CD14-positive monocyte (primary cell): ENCODE measurements around the gene EIF2AK2. TPM values are rescaled to one million over a fixed set of nuclear protein-coding genes. Genes with fewer than 3 reads are reported as not detected.

Source experiments
- DNase-seq, 3 donors: peaks; one replicate each; pipeline ENCODE4 v3.0.0-alpha.2; 2011 to 2022
- H2AFZ ChIP-seq: 2 replicates; pipeline ENCODE4 v1.6.0; 2012; ENCODE audit warnings: mild to moderate bottlenecking, low read depth, low read length, inconsistent platforms; ENCODE audit not compliant: insufficient read depth, poor library complexity, severe bottlenecking
- H3K27ac ChIP-seq, 2 donors: 1 replicate in 1 of 2; 2 replicates in 1 of 2; pipeline ENCODE4 v1.5.1; 2012 to 2013; ENCODE audit warnings: low read length in 2 of 2, control low read depth in 1 of 2, inconsistent platforms in 1 of 2, low read depth in 1 of 2, mild to moderate bottlenecking in 1 of 2
- H3K27me3 ChIP-seq, 2 donors: one replicate each; pipeline versions ENCODE4 v1.6.0 to v1.6.1; 2011 to 2013; ENCODE audit warnings: low read length in 2 of 2; ENCODE audit not compliant: control insufficient read depth in 2 of 2, insufficient read depth in 2 of 2
- H3K36me3 ChIP-seq, 2 donors: replicated peaks in 1 of 2; 1 replicate in 1 of 2; 2 replicates in 1 of 2; pipeline versions ENCODE4 v1.5.1 to v1.6.1; 2012 to 2013; ENCODE audit warnings: low read length in 2 of 2, control low read depth in 1 of 2, inconsistent platforms in 1 of 2, mild to moderate bottlenecking in 1 of 2; ENCODE audit not compliant: insufficient read depth in 2 of 2, control insufficient read depth in 1 of 2
- H3K4me1 ChIP-seq, 2 donors: 1 replicate in 1 of 2; 2 replicates in 1 of 2; pipeline versions ENCODE4 v1.5.1 to v1.6.1; 2012 to 2013; ENCODE audit warnings: low read length in 2 of 2, control low read depth in 1 of 2, inconsistent platforms in 1 of 2, mild to moderate bottlenecking in 1 of 2, moderate library complexity in 1 of 2; ENCODE audit not compliant: insufficient read depth in 2 of 2, control insufficient read depth in 1 of 2
- H3K4me2 ChIP-seq: replicated peaks from 2 replicates; pipeline ENCODE3; 2012; ENCODE audit warnings: low read length, moderate library complexity, mild to moderate bottlenecking; ENCODE audit not compliant: poor library complexity, severe bottlenecking; ENCODE audit errors: extremely low read depth
- H3K4me3 ChIP-seq, 3 experiments: fragments of 200-600 bp in 1 of 3; sonication (generic) in 1 of 3; replicated peaks in 1 of 3; 1 replicate in 2 of 3; 2 replicates in 1 of 3; pipeline ENCODE4 v1.5.1; 2011 to 2013; ENCODE audit warnings: low read length in 3 of 3, mild to moderate bottlenecking in 3 of 3, control low read depth in 2 of 3, low read depth in 2 of 3, inconsistent platforms in 1 of 3, moderate library complexity in 1 of 3
- H3K79me2 ChIP-seq: 2 replicates; pipeline ENCODE4 v1.6.0; 2012; ENCODE audit warnings: mild to moderate bottlenecking, control low read depth, inconsistent platforms, low read length, moderate library complexity; ENCODE audit not compliant: insufficient read depth
- H3K9ac ChIP-seq: 2 replicates; pipeline ENCODE4 v1.6.0; 2017; ENCODE audit warnings: low read length, mild to moderate bottlenecking; ENCODE audit not compliant: insufficient read depth, poor library complexity, severe bottlenecking
- H3K9me3 ChIP-seq, 2 donors: replicated peaks in 1 of 2; 1 replicate in 1 of 2; 2 replicates in 1 of 2; pipeline versions ENCODE4 v1.5.1 to v1.6.1; 2012 to 2013; ENCODE audit warnings: low read length in 2 of 2, control low read depth in 1 of 2; ENCODE audit not compliant: control insufficient read depth in 1 of 2, insufficient read depth in 1 of 2
- H4K20me1 ChIP-seq: 2 replicates; pipeline ENCODE4 v1.6.0; 2012; ENCODE audit warnings: mild to moderate bottlenecking, low read length, control low read depth, moderate library complexity; ENCODE audit not compliant: insufficient read depth
- H3K27ac Mint-ChIP-seq, 7 donors: one replicate each; pipeline ENCODE4 v1.8.0; 2020; ENCODE audit warnings: mild to moderate bottlenecking in 7 of 7, mixed read lengths in 7 of 7, moderate library complexity in 6 of 7, inconsistent platforms in 2 of 7
- H3K27me3 Mint-ChIP-seq, 3 donors: one replicate each; pipeline ENCODE4 v1.8.0; 2021 to 2022; ENCODE audit warnings: low read depth in 3 of 3, mild to moderate bottlenecking in 3 of 3, mixed read lengths in 3 of 3, moderate library complexity in 3 of 3, inconsistent platforms in 1 of 3
- H3K36me3 Mint-ChIP-seq, 2 donors: one replicate each; pipeline ENCODE4 v1.8.0; 2020; ENCODE audit warnings: mixed read lengths in 2 of 2, inconsistent platforms in 1 of 2, mild to moderate bottlenecking in 1 of 2
- H3K4me1 Mint-ChIP-seq: one replicate; pipeline ENCODE4 v1.8.0; 2020; ENCODE audit warnings: mild to moderate bottlenecking, mixed read lengths
- H3K4me3 Mint-ChIP-seq, 2 donors: one replicate each; pipeline ENCODE4 v1.8.0; 2020; ENCODE audit warnings: mild to moderate bottlenecking in 2 of 2, mixed read lengths in 2 of 2, moderate library complexity in 1 of 2
- H3K9me3 Mint-ChIP-seq, 7 donors: one replicate each; pipeline ENCODE4 v1.8.0; 2020 to 2022; ENCODE audit warnings: mixed read lengths in 7 of 7, mild to moderate bottlenecking in 6 of 7, moderate library complexity in 6 of 7, inconsistent platforms in 2 of 7
- WGBS: methylation state at CpG from one replicate; pipeline ENCODE4 v1.1.5; 2013; ENCODE audit warnings: missing lambda C conversion rate; ENCODE audit not compliant: insufficient coverage; 5-methylcytosine and 5-hydroxymethylcytosine counted together
- intact Hi-C, 2 donors: fragments of 100-400 bp; cut with micrococcal nuclease; formaldehyde crosslinking; loops; one replicate each; pipeline versions ENCODE4 v1.15.0 to v1.15.1; 2023
- polyA plus RNA-seq, 3 donors: library from polyadenylated mRNA; depleted of rRNA in 1 of 3; unstranded in 2 of 3; stranded (reverse) in 1 of 3; fragments of 300-500 nt in 2 of 3; fragments of >200 nt in 1 of 3; fragmentation: Illumina TruSeq in 2 of 3; gene quantifications; 1 replicate in 2 of 3; 2 replicates in 1 of 3; pipeline ENCODE4 v1.2.3, GENCODE V29; 2012 to 2021
- TF ChIP-seq, protein P1 (sequence below): fragments of 200-600 bp; IDR thresholded peaks from one replicate; pipeline ENCODE4 v1.8.0; 2022; ENCODE audit warnings: antibody characterized with exemption, mild to moderate bottlenecking

EIF2AK2 gene
- polyA plus RNA-seq, 3 donors = 7.9 to 23.4 (median 17.6) TPM

DNA sequence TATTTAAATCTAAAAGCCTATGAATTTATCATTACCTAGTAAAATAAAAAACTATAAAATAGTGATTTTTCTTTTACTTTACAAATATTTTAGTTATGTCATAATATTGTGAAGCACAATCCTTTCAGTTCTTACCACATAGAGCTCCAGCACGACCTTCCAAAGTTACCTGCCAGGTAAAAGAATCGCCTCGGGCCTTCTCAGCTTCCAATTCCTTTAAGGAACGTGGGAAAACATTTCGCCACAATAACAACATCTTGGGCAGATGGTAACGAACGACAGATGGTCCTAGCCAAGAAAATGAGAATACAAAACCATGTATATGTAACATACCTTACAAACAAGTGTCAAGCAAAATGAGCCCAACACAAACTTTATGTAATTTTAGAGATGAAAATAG lies 96.3 kb downstream of the EIF2AK2 start:
- Mint-ChIP-seq H3K4me3 (no peak overlapping the region), H3K27ac (no peak overlapping the region), H3K4me1 (peaks cover 2% of the 10 kb centered on the region), H3K27me3 (no peaks in the 10 kb centered on the region), H3K36me3 (peaks cover 70 to 88% of the 10 kb centered on the region in 2 donors), H3K9me3 (no peaks in the 10 kb centered on the region)
- H2AFZ ChIP-seq = no peak overlapping the region
- H3K9ac ChIP-seq = no peak overlapping the region
- H4K20me1 ChIP-seq = no peaks in the 10 kb centered on the region
- peaks cover 97 to 99% of the 10 kb centered on the region in 2 donors for H3K36me3 ChIP-seq
- no peaks in the 10 kb centered on the region for H3K79me2 ChIP-seq
- no peaks in the 10 kb centered on the region for H3K4me1 ChIP-seq
- no peak overlapping the region for H3K4me2 ChIP-seq
- H3K9me3 ChIP-seq = no peaks in the 10 kb centered on the region
- TF ChIP-seq, protein P1, sequence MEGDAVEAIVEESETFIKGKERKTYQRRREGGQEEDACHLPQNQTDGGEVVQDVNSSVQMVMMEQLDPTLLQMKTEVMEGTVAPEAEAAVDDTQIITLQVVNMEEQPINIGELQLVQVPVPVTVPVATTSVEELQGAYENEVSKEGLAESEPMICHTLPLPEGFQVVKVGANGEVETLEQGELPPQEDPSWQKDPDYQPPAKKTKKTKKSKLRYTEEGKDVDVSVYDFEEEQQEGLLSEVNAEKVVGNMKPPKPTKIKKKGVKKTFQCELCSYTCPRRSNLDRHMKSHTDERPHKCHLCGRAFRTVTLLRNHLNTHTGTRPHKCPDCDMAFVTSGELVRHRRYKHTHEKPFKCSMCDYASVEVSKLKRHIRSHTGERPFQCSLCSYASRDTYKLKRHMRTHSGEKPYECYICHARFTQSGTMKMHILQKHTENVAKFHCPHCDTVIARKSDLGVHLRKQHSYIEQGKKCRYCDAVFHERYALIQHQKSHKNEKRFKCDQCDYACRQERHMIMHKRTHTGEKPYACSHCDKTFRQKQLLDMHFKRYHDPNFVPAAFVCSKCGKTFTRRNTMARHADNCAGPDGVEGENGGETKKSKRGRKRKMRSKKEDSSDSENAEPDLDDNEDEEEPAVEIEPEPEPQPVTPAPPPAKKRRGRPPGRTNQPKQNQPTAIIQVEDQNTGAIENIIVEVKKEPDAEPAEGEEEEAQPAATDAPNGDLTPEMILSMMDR = no peak
- H3K27ac ChIP-seq = no peak overlapping the region
- H3K4me3 ChIP-seq = no peak overlapping the region
- WGBS = no CpG with 5 or more reads among the region's 7 CpGs
- DNase-seq = no peak
- intact Hi-C loops = no loop called here
- H3K27me3 ChIP-seq = no peaks in the 10 kb centered on the region

- no CpG with 5 or more reads among the region's 3 CpGs for WGBS
- no peak overlapping the region for H3K9ac ChIP-seq
- Mint-ChIP-seq H3K9me3 (no peaks in the 10 kb centered on the region), H3K27ac (no peak overlapping the region), H3K36me3 (peaks cover 70 to 87% of the 10 kb centered on the region in 2 donors), H3K27me3 (no peaks in the 10 kb centered on the region), H3K4me1 (peaks cover 2% of the 10 kb centered on the region), H3K4me3 (no peak overlapping the region)
- H3K4me2 ChIP-seq = no peak overlapping the region
- TF ChIP-seq, protein P1 = no peak
- no peaks in the 10 kb centered on the region for H3K9me3 ChIP-seq
- no peak overlapping the region for H3K27ac ChIP-seq
- no peak overlapping the region for H2AFZ ChIP-seq
- DNase-seq = no peak
- H3K79me2 ChIP-seq = no peaks in the 10 kb centered on the region
- no peaks in the 10 kb centered on the region for H3K4me1 ChIP-seq
- H4K20me1 ChIP-seq = no peaks in the 10 kb centered on the region
- H3K27me3 ChIP-seq = no peaks in the 10 kb centered on the region
- H3K36me3 ChIP-seq = peaks cover 97 to 99% of the 10 kb centered on the region in 2 donors
- intact Hi-C loops = no loop called here
- H3K4me3 ChIP-seq = no peak overlapping the region
These were observed 96.9 kb downstream of the EIF2AK2 start for GRCh38 chr2:37059841-37060240.
